ENCODE data around the gene POLRMT.

- TF ChIP-seq CTCF (IDR thresholded peaks at IDR 0.05) (no peak), POLR2A (IDR thresholded peaks at IDR 0.05) (no peak)
These were observed 10.7 kb downstream of the POLRMT start for GRCh38 chr19:622666-623065.
